HAP-1 (cell line): Measurements from ENCODE around the gene DNAJC27.

Experiments
- DNase-seq, 2 experiments: peaks; one replicate each; pipeline ENCODE4 v3.0.0-alpha.2; 2016 to 2020; ENCODE audit warnings: low spot score in 2 of 2
- H3K27me3 ChIP-seq: fragments of 250-450 bp; sonication (Bioruptor Pico); 2 replicates; pipeline ENCODE4 v1.5.1; 2020; ENCODE audit warnings: low read depth, mild to moderate bottlenecking, moderate library complexity
- H3K36me3 ChIP-seq: fragments of 250-450 bp; sonication (Bioruptor Pico); replicated peaks from 2 replicates; pipeline ENCODE4 v1.5.1; 2020; ENCODE audit warnings: mild to moderate bottlenecking
- H3K4me1 ChIP-seq: fragments of 250-450 bp; sonication (Bioruptor Pico); 2 replicates; pipeline ENCODE4 v1.5.1; 2020; ENCODE audit warnings: mild to moderate bottlenecking
- H3K4me3 ChIP-seq: fragments of 250-450 bp; sonication (Bioruptor Pico); 2 replicates; pipeline ENCODE4 v1.5.1; 2020; ENCODE audit warnings: mild to moderate bottlenecking, moderate library complexity
- H3K9me3 ChIP-seq: fragments of 250-450 bp; sonication (Bioruptor Pico); 2 replicates; pipeline ENCODE4 v1.5.1; 2020; ENCODE audit warnings: mild to moderate bottlenecking, moderate library complexity
- in situ Hi-C: fragments of 300-500 bp; cut with MboI; formaldehyde crosslinking; loops from 3 replicates; pipeline ENCODE4 v1.14.3; 2020; ENCODE audit warnings: low sequenced_read_pairs, inconsistent platforms, mixed read lengths

Gene DNAJC27

GRCh38 chr2:24903161-24904103 is 68.3 kb downstream of the DNAJC27 start:
- no peaks in the 10 kb centered on the region for H3K9me3 ChIP-seq
- in situ Hi-C loops = no loop called here
- no peak for DNase-seq
- H3K4me3 ChIP-seq = no peak overlapping the region
- peaks cover 32% of the 10 kb centered on the region for H3K36me3 ChIP-seq
- H3K27me3 ChIP-seq = no peaks in the 10 kb centered on the region
- H3K4me1 ChIP-seq = no peaks in the 10 kb centered on the region

GRCh38 chr2:24899361-24899910 is 72.3 kb downstream of the DNAJC27 start:
- Histone ChIP-seq H3K9me3 (peaks cover 19% of the 10 kb centered on the region), H3K27me3 (no peaks in the 10 kb centered on the region), H3K4me1 (no peaks in the 10 kb centered on the region), H3K36me3 (peaks cover 45% of the 10 kb centered on the region), H3K4me3 (no peak overlapping the region)
- no peak for DNase-seq
- in situ Hi-C loops = no loop called here

GRCh38 chr2:24898122-24899109 is 73.3 kb downstream of the DNAJC27 start:
- Histone ChIP-seq H3K36me3 (peaks cover 39% of the 10 kb centered on the region), H3K9me3 (peaks cover 19% of the 10 kb centered on the region), H3K4me3 (no peak overlapping the region), H3K27me3 (no peaks in the 10 kb centered on the region), H3K4me1 (no peaks in the 10 kb centered on the region)
- in situ Hi-C loops = no loop called here
- no peak for DNase-seq

- in situ Hi-C loops = no loop called here
- Histone ChIP-seq H3K27me3 (no peaks in the 10 kb centered on the region), H3K9me3 (peaks cover 19% of the 10 kb centered on the region), H3K4me1 (no peaks in the 10 kb centered on the region), H3K4me3 (no peak overlapping the region), H3K36me3 (peaks cover 21% of the 10 kb centered on the region)
- no peak for DNase-seq
Measured at GRCh38 chr2:24894750-24895149, 77.0 kb downstream of the DNAJC27 start.

GRCh38 chr2:24893934-24894333 is 77.8 kb downstream of the DNAJC27 start:
- H3K27me3 ChIP-seq = no peaks in the 10 kb centered on the region
- H3K36me3 ChIP-seq = peaks cover 27% of the 10 kb centered on the region
- no peak overlapping the region for H3K4me3 ChIP-seq
- H3K4me1 ChIP-seq = no peaks in the 10 kb centered on the region
- H3K9me3 ChIP-seq = peaks cover 19% of the 10 kb centered on the region
- in situ Hi-C loops = no loop called here
- DNase-seq = no peak
